Right lobe of liver (tissue), 4 donors: ENCODE measurements around the gene TTLL4.

Experiments used
- CTCF ChIP-seq, 4 donors: fragments of 200-600 bp in 3 of 4; fragments of 450-650 bp in 1 of 4; IDR thresholded peaks; one replicate each; pipeline versions ENCODE4 v1.5.1 to v1.8.0; 2016 to 2022; ENCODE audit warnings: antibody characterized with exemption in 4 of 4, mild to moderate bottlenecking in 2 of 4
- POLR2A ChIP-seq: fragments of 450-650 bp; IDR thresholded peaks from one replicate; pipeline ENCODE4 v1.6.1; 2017; ENCODE audit warnings: antibody characterized with exemption, mild to moderate bottlenecking
- donor health status: DM: no; HTN: no; CAD: no.
- donor health status: DM: no; HTN: no; CAD: no.
- donor health status: DM: no; HTN: yes; CAD: no.

DNA sequence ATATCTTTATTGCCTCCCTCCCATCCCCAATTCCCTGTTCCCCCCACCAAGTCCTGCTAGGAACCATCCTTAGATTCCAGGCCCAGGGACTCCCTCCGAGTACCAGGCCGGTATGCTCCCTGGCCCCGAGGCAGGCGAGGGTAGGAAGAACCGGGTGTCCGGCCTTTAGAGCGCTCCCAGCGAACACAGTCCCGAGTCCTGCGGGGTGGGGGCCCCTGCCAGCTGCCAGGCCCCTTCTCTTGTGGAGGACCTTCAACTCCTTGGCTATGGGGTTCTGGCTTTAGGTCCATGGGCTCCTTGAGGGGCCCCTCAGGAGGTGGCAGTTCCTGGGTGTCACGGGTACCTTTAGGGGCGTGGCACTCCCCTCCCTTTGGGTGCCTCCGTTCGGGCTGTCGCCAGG is 46.7 kb upstream of the TTLL4 start:
- TF ChIP-seq POLR2A (no peak), CTCF (IDR thresholded peaks at IDR 0.05) (no peak)
